GM21825 (cell line): ENCODE results near the gene RNF38.
"Not testable (repeated sequence)": the region's sequence is repeated elsewhere in the genome, so short reads cannot be mapped to it uniquely, and the experiment has no call there.

ENCODE experiments used
- ATAC-seq: cut with Tn5 transposase; IDR thresholded peaks from one replicate; pipeline ENCODE4 v1.9.1; 2021; ENCODE audit warnings: mild to moderate bottlenecking, moderate library complexity; ENCODE audit not compliant: unreplicated experiment

RNF38 gene

DNA sequence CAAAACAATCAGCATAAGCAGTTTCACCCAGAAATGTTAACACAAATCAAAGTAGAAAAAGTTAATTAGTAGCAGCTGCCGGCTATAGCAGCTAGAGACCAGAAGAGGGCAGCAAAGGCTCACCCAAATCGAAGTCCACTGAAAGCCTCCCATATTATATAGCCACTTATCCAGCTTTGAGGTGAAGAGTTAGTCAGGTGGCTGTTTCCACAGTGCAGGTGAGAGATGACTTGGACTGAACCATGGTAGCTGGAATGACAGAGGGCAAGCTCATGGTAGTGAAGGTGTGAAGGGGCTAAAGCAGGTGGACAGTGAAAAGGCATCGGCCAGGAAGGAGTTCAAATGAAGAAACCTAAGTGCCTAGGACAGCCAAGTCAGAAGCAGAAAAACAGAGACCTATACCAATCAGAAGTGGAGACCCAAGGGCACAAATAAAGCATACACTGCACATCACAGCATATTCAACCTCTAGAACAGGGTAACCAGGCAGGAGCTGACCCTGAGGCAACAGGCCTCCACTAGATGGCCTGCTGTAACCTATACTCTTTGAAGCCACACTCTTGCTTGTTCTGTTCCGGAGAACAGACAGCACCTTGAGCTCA is 7.2 kb upstream of the RNF38 start:
- ATAC-seq, result no peak

- ATAC-seq, result no peak
Measured at GRCh38 chr9:36402536-36402935, 2.5 kb upstream of the RNF38 start.

GRCh38 chr9:36401897-36402480 is 1.9 kb upstream of the RNF38 start:
- ATAC-seq, result no peak

- peak; percentile 51 for ATAC-seq
Measured at GRCh38 chr9:36401164-36401740, 1.2 kb upstream of the RNF38 start.

DNA sequence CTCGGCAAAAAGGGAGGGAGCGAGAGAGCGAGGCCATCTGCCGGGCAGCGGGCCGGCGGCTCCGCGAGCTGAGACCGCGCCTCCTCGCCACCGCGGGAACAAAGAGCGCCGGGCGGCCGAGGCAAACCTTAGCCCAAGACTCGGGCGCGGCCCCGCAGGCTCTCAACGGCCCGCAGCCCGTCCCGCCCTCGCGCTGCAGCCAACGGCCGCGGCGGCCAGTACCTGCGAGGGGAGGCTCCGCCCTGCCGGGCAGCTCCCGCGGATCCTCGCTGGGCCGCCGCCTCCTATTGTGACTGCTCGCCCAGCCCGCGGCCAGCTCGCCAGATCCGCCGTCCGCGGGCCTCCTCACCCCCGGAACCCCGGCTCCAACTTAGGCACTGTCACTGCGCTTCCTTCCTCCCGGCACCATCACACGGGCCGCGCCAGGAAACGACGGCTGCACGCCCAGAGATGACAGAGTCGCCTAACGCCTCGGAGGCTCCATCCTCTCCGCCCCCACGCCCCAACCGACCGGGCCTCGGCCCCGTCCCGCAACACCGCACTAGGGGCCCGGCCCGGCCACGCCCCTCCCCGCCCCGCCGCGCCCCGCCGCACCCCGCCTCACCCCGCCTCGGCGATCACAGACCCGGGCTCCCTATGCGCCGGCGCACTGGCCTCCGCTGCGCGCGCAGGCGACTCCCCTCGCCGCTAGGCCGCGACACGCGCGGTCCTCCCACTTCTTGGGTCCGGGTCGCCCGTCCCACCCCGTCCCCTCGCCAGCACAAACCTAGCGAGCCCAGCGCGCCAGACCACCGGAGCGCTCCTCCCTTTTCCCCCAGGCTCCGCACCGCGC is 479 bp upstream of the RNF38 start:
- peak; percentile 64 for ATAC-seq

GRCh38 chr9:36398745-36399144 is 1.3 kb downstream of the RNF38 start:
- ATAC-seq, result no peak

GRCh38 chr9:36396985-36397384 is 3.1 kb downstream of the RNF38 start:
- no peak for ATAC-seq

GRCh38 chr9:36392489-36392888 is 7.6 kb downstream of the RNF38 start:
- ATAC-seq, result no peak

DNA sequence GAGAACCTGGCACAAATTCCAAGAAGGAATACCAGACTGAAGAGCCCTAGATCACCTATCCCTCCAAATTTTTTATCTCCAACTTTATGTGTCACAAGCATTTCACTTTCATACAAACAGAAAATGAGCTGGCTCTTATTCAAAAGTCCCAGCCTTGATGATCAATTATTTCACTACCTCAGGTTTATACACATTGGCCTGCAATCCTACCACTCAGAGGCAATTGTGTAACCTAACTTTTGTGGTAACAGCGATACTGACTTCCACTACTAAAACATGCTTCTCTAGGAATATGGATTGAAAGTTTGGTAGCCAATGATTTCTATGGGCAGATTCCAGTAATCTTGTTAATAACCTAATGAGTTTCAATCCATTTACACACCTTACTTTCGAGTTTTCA is 10.5 kb downstream of the RNF38 start:
- ATAC-seq, result no peak

- not testable (repeated sequence) for ATAC-seq
Measured at GRCh38 chr9:36386396-36386965, 13.6 kb downstream of the RNF38 start.

DNA sequence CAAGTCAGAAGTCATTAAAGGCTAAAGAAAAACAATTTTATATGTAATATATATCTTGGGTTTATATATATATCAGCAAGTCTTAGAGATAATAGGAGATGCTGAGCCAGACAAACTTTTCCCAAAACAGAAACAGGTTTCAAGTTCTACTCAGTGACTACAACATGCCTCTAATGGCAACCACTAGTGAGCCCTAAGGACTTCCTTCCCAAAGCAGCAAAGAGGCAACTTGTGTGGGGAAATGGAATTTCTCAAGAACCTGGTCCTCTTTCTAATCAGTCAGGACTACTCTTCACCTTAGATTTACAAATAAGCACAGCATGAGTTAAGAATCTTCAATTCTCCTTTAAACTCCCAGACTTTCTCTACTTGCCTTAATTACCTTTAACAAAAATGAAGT is 17.6 kb downstream of the RNF38 start:
- no peak for ATAC-seq

GRCh38 chr9:36364577-36364976 is 35.5 kb downstream of the RNF38 start:
- ATAC-seq, result no peak

DNA sequence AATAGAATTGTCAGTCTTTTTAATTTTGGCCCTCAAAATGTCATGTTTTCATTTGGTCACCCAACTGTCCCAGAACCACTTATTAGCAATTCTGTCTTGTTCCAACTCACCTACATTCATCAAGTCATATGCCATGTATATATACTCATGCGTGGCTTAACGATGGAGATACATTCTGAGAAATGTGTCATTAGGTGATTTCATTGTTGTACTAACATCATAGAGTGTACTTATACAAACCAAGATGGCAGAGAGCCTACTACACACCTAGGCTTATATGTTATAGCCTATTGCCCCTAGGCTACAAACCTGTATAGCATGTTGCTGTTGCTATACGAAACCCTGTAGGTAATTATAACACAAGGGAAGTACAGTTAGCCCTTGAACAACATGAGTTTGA is 36.6 kb downstream of the RNF38 start:
- no peak for ATAC-seq

- ATAC-seq, result no peak
Measured at GRCh38 chr9:36358486-36358885, 41.6 kb downstream of the RNF38 start.

DNA sequence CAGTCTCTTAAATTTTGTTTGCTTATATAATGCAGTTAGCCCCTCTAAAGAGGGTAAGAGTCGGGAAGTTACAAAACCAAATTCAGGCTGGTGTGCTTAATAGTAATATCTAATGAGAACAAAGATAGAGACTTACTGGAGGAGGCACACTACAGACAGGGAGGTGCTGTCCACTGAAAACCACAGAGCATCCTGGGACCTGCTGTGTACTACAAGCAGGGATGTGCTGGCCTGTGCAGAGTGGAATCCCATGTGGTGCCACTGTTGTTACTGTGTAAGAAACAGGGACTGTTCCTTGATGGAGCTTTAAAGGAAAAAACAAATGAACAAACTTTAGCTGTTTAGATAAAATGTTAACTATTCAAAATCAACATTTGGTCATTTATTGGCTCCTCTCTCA is 42.4 kb downstream of the RNF38 start:
- no peak for ATAC-seq

- no peak for ATAC-seq
Measured at GRCh38 chr9:36346569-36346968, 53.5 kb downstream of the RNF38 start.

DNA sequence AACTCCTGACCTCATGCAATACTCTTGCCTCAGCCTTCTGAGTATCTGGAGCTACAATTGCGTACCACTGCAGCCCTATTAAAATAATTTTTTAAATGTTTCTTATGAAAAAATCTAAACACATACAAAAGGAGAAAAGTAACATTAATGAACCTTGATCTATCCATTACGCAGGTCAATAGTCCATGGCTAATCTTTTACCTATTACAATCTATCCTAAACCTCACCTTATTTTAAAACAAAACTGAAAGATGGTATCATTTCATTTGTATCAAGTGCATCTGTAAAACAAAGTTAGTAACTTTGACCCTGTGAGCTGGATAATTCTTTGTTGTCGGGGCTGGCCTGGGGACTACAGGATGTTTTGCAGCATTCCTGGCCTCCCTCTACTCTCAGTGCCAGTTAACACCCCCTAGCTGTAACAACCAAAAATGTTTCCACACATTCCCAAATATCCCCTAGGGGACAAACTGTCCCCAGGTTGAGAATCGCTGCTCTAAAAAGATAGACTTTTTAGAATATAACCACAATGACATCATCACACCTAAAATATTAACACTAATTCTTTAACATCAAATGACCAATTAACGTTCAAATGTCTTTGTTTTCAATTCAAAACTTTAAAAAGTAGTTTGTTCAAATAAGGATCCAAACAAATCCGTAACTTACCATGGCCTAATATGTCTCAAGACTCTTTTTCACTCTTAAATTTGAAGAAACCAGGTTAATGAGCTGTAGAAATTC is 54.8 kb downstream of the RNF38 start:
- ATAC-seq, result no peak

DNA sequence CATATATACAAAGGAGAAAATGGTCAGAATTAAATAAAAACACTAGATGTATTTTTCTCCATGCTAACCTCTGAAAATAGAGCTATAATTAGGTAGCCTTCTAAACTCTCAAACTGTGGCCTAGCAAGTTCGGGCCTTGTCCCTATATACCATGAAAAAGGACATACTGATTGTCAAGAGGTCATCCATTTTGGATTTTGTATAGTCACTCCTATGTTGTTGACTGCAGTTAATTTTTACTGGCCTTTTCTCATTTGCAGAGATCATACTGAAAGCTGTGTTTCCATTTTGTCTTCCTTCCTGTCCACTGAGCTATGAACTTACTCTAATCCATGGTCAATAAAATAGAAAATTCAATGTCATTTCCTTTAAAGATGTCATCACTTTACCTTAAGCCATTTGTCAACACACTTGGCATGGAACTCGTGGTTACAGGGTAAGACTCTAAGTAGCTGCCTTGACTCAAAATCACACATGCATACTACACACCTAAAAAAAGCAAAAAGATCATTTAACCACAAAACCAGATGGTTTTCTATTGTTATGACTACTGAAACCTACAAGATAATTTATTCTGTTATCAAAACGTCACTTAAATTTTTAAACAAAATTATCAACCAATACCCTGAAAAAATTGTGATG is 58.0 kb downstream of the RNF38 start:
- ATAC-seq, result no peak

DNA sequence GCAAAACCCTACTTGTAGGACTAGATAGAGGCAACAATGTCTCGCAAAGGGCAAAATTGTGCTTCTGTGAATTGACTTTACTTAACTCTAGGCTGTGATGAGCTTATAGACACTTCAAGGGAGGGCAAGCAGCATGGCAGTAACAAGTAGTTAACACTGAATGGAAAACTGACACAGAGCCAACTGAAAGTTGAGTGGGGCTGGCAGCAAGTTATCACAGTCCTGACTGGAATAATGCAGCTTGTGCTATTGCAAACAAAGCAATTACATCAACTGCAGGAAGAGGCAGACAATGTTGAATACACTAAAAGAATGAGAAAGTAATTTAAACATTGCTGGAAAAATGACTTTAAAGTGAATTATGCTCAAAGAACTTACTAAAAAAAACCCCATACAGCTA is 62.2 kb downstream of the RNF38 start:
- no peak for ATAC-seq

DNA sequence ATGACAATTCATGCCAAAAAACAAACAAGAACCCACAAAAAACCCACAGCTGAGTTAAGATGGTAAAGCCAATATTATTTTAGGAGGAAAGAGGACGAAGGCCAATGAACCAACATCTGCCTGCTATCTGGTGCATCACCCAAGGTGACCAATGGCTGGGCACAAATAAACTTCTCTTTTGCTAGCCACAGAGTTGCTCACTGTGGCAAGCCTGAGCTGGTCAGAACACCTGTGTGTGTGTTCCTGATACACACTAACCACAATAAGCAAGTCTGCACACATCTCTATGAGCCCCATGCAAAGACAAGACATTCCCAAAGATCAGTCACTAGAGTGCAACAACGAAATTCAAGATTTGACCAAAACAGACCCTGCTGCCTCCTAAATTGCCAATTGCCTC is 63.1 kb downstream of the RNF38 start:
- ATAC-seq, result no peak
